ENCODE data around the gene PHAX.
"Not testable (repeated sequence)": the region's sequence is repeated elsewhere in the genome, so short reads cannot be mapped to it uniquely, and the experiment has no call there.

PHAX gene

DNA sequence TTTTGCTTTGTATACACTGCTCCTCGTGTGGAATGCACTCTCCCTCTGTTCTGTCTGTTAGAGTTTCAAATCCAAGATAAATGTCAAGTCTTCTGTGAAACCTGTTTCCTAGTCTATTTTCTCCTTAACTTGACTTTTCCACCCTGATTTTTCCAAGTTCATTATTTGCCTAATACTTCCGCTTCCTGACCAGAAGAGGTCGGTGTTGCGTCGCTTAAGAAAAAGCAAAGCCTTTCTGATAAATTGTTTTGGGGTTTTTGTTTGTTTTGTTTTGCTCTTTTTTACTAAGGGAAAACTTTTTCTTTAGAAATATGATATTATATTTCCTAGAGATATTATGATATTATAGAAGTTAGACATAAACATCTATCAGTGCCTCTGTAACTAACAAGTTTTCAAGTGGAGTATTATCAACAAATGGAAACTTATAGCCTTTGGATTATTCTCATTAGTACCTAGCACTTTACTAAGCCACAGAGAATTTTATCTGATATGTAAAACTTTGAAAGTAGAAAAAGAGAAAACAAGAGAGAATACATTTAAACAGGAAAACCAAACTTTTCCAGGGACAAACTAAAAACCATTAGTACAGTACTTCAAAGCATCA lies 55.8 kb downstream of the PHAX start:
- DNase-seq (ENCODE audit: low read depth in 2 of 3, low spot score in 2 of 3), result no peak

DNA sequence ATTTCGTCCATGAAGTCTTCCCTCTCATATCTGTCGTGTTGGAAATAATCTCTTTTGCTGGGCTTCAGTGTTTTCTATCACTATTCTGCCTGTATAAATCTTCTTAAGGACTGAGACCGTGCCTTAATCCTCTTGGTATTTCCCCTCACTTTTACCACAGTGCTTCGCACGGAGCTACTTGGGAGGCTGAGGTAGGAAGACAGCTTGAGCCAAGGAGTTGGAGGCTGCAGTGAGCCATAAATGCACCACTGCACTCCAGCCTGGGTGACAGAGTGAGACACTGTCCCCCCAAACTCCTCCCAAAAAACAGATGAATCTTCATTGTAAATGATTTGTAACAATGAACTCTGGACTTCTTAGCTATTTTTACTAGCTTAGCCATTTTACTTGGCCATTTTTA lies 57.8 kb downstream of the PHAX start:
- no peak for DNase-seq (ENCODE audit: low read depth in 2 of 3, low spot score in 2 of 3)

DNA sequence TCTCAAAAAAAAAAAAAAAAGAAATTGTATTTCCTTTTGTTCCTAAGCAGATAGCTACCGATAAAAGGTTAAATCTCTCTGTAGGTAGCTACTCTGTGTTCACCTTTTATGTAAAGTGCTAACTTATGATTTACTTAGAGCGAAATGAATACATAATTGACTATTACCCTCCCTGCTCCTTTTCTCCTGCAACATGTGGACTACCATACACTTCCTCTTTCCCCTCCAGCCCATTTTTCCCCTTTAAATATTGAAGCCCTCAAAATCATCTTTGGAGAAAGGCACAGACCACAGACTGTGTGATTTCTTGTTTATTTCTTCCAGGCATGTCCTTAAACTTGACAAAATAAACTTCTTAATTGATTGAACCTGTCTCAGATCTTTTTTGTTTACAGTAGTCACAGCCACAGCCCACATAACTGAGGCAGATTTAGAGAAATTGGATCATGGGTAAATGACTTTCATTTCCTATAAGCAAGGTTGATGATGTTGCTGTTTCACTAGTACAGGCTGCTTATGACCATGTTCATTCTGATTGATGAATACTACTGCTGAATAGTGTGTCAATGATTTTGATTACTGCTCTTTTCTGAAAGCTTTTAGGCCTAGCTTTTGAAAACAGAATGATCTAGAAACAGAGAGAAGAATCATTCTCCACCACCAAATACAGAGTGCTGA lies 59.2 kb downstream of the PHAX start:
- DNase-seq (ENCODE audit: low read depth in 2 of 3, low spot score in 2 of 3), result no peak

DNA sequence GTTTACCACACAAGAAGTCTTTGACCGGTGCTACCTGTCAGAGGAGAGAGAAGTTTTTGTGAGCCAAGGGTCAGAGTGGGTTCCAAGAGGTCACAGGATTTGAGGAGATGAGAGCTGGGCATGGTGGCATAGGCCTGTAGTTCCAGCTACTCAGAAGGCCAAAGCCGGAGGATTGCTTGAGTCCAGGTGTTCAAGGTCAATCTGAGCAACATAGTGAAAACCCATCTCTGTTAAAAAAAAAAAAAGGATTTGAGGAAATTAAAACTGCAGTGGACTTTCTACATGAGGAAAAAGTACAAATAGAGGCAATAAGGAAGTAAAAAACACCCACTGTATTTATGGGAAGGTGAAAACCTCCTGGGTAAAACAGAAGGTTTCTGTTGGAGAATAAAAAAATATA lies 63.8 kb downstream of the PHAX start:
- no peak for DNase-seq (ENCODE audit: low read depth in 2 of 3, low spot score in 2 of 3)

DNA sequence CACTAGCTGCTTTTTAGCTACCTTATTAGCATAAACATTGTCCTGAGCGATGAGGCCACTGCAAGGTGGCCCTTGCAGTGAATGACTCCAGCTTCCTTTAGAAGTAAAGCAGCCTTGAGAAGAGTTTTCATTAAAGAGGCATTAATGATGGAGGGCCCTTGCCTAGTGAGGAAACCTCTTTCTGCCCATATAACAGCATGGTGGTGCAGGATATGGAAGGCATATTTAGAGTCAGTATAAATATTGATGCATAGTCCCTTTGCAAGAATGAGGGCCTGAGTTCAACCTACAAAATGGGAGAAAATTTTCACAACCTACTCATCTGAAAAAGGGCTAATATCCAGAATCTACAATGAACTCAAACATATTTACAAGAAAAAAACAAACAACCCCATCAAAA lies 69.4 kb downstream of the PHAX start:
- not testable (repeated sequence) for DNase-seq (ENCODE audit: low read depth in 2 of 3, low spot score in 2 of 3)

DNA sequence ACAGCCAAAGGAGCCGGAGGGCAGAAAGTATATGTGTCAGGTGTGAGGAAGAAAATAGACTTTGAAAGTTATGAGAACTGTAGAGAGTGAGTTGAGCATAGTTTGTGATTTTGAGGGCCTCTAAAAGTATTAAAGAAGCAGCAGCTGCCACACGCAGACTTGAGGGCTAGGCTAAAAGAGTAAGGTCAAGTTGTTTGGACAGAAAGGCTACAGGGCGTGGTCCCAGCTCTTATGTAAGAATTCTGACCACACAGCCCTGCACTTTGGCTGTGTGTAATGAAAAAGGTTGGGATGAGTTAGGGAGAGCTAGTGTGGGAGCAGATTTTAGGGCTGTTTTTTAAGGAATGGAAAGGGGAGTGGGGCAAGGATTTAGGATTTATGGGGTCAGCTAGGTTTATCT lies 70.9 kb downstream of the PHAX start:
- DNase-seq (ENCODE audit: low read depth in 2 of 3, low spot score in 2 of 3), result not testable (repeated sequence)

DNA sequence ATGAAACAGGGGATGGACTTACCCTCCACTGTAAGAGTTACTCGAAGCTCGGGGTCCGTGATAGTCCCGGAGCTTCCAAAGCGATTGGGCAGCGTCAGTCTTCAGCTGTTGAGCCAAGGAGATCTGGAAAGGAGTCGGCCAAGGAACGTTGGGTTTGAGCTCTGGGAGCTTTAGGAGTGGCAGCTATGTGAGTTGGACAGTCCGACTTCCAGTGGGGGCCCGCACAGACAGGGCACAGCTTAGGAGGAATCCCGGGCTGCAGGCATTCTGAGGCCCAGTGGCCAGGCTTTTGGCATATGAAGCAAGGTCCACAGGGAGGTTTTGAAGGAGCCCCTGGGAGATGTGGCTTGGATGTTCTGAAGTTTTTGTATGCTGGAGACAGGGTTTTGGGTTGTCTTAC lies 72.7 kb downstream of the PHAX start:
- DNase-seq (ENCODE audit: low read depth in 2 of 3, low spot score in 2 of 3), result no peak

DNA sequence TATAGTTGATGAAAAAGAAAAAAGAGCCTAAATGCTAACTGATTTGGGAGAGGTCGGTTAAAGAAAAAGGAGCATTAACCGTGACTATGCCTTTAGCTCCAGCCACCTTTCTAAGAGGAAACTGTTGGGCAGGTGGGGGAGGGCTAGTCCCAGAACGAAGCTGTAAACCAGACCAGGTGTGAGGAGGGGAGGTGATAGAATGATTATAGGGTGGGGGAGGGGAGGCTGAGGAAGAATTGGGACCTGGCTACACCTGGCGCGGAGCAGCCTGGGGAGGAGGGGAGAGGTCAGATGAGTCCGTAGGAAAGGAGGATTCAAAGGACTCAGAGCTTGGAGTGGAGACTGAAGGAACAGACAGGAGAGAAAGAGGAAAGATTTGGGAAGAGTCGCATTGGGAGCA lies 73.4 kb downstream of the PHAX start:
- no peak for DNase-seq (ENCODE audit: low read depth in 2 of 3, low spot score in 2 of 3)

DNA sequence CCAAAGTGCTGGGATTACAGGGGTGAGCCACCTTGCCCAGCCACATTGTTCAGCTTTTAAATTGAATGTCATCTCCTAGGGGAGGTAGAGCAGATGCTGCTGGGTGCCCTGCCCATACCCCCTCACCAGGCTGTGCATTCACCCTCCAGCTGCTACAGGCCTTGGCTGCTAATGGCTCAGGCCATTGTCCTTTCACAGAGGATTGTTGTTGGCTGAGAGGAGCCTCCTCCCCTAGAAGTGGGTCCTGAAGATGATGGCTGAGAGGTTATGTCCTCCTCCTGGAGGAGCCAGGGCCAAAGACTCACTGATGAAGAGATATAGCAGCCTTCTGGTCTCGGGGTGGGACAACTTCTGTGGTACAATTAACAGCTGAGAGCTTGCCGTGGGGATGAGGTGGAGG lies 74.6 kb downstream of the PHAX start:
- DNase-seq (ENCODE audit: low read depth in 2 of 3, low spot score in 2 of 3), result no peak

DNA sequence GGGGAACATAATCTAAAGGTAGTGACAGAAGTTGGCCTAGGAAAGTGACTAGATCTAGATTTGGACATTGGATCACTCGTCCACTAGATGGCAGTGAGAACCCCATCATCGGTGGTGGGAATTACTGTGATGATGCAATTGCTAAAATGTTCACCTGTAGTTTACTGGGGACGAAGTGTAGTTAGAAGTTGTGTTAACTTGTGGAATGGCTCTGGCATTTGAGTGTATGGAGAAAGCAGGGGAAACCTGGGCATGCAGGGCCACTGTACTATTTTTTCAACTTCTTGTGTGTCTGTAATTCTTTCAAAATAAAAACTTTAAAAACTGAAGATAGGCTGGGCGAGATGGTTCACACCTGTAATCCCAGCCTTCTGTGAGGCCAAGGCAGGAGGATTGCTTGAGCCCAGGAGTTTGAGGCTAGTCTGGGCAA lies 75.5 kb downstream of the PHAX start:
- DNase-seq (ENCODE audit: low read depth in 2 of 3, low spot score in 2 of 3), result peak in 1 of 3 experiments; percentile 7

Data from activated CD8-positive, alpha-beta memory T cell treated with anti-CD3 and anti-CD28 coated beads for 48 hours (primary cell).